HFFc6 (cell line): ENCODE data around the gene FRY. TPM values are rescaled to one million over a fixed set of nuclear protein-coding genes. Genes with fewer than 3 reads are reported as not detected.
A peak's percentile ranks its signal among the peaks of the same experiment; 100 is the strongest.

Source experiments
- DNase-seq: peaks from one replicate; pipeline ENCODE4 v3.0.0-alpha.2; 2018
- H3K27ac Mint-ChIP-seq: 2 replicates; pipeline ENCODE4 v1.8.0; 2020; ENCODE audit warnings: mild to moderate bottlenecking, mixed read lengths
- H3K27me3 Mint-ChIP-seq: 2 replicates; pipeline ENCODE4 v1.8.0; 2021; ENCODE audit warnings: mild to moderate bottlenecking, moderate library complexity, mixed read lengths; ENCODE audit not compliant: insufficient read depth
- H3K36me3 Mint-ChIP-seq: 2 replicates; pipeline ENCODE4 v1.8.0; 2021; ENCODE audit warnings: low read depth, mixed read lengths
- H3K4me1 Mint-ChIP-seq: 2 replicates; pipeline ENCODE4 v1.8.0; 2020; ENCODE audit warnings: low read depth, mixed read lengths
- H3K4me3 Mint-ChIP-seq: 2 replicates; pipeline ENCODE4 v1.8.0; 2020; ENCODE audit warnings: mild to moderate bottlenecking, moderate library complexity, mixed read lengths
- H3K9me3 Mint-ChIP-seq: 2 replicates; pipeline ENCODE4 v1.8.0; 2020; ENCODE audit warnings: mild to moderate bottlenecking, mixed read lengths
- CTCF ChIP-seq: fragments of 200-600 bp; sonication (generic); IDR thresholded peaks from 2 replicates; pipeline ENCODE4 v1.5.0; 2021; ENCODE audit warnings: antibody characterized with exemption, mild to moderate bottlenecking
- total RNA-seq, 6 experiments: library from RNA; stranded (reverse); fragmentation: NEBNext Ultra II Directional; extraction: Animal tissue kit (Norgen Biotek cat#: 25700); gene quantifications; 2 replicates in 1 of 6; 3 replicates in 5 of 6; pipeline ENCODE4 v1.2.3, GENCODE V29; 2021

Gene FRY
- total RNA-seq, 6 experiments from 2014 or later: 12.3 to 19.2 (median 13.8) TPM

DNA sequence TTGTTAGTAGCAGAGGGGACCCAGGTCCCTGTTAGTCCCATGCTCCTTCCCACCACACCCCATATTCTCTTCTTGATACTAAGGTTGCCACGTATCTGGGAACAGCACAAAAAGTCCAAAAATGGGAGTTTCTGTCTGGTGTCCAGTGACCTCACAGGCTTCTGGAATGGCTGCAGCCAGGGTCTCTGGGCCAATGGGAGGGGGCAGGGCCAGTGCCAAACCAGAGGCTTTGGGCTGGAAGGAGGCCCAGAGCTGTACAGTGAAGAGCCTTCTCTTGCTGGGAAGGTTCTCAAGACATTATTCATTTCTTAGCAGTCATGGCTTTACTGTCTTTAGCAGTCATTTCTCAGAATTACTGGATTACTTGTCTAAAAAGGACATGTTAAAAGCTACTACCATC is 119.2 kb downstream of the FRY start:
- TF ChIP-seq CTCF: no peak
- Mint-ChIP-seq H3K27ac (peak overlapping the region; percentile 73), H3K4me1 (peaks cover 59% of the 10 kb centered on the region), H3K4me3 (no peak overlapping the region), H3K27me3 (no peaks in the 10 kb centered on the region; the same call in 1 of the 2 replicates), H3K36me3 (peaks cover 25% of the 10 kb centered on the region), H3K9me3 (no peaks in the 10 kb centered on the region)
- peak; percentile 15 for DNase-seq

DNA sequence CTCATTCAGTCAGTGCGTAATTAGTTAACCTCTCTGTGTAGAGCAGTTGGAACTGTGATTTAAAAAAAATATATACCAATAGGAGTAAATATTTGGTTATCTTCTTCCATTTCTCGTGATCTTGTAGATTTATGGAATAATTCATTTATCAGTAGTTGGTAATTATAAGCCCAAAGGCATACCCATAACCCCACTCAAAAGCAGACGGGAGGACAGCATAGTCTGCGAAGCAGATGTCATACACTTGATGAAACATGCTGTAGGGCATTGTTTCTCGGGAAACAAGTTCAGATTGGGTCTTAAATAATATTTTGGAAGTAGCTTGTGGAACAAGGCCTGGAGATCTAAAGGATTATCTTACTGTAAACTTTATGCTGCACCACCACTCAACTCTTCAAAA is 119.7 kb downstream of the FRY start:
- H3K36me3 Mint-ChIP-seq: peaks cover 21% of the 10 kb centered on the region
- no peaks in the 10 kb centered on the region for H3K9me3 Mint-ChIP-seq
- H3K4me1 Mint-ChIP-seq: peaks cover 62% of the 10 kb centered on the region
- no peak overlapping the region for H3K4me3 Mint-ChIP-seq
- H3K27ac Mint-ChIP-seq: peak overlapping the region; percentile 73; the same call in 1 of the 2 replicates
- no peak for TF ChIP-seq CTCF
- no peaks in the 10 kb centered on the region; the same call in 1 of the 2 replicates for H3K27me3 Mint-ChIP-seq
- no peak for DNase-seq

DNA sequence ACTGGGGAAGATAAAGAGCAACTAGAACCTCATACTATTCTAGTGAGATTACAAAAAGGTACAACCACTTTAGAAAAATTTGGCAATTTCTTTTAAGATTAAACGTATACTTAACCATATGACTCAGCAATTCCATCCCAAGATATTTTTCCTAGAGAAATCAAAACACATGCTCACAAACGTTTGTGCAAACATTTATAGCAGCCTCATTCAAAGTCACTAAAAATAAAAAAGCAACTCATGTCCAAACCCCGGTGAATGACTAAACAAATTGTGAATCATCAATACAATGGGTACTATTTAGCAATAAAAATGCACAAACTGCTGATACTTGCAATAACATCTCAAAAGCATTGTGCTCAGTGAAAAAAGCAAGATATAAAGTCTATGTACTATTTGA is 121.5 kb downstream of the FRY start:
- Mint-ChIP-seq H3K27ac (peak overlapping the region; percentile 83), H3K9me3 (no peaks in the 10 kb centered on the region), H3K27me3 (no peaks in the 10 kb centered on the region; the same call in 1 of the 2 replicates), H3K4me1 (peaks cover 62% of the 10 kb centered on the region), H3K4me3 (peak overlapping the region; percentile 49), H3K36me3 (peaks cover 21% of the 10 kb centered on the region)
- no peak for TF ChIP-seq CTCF
- peak; percentile 90 for DNase-seq

DNA sequence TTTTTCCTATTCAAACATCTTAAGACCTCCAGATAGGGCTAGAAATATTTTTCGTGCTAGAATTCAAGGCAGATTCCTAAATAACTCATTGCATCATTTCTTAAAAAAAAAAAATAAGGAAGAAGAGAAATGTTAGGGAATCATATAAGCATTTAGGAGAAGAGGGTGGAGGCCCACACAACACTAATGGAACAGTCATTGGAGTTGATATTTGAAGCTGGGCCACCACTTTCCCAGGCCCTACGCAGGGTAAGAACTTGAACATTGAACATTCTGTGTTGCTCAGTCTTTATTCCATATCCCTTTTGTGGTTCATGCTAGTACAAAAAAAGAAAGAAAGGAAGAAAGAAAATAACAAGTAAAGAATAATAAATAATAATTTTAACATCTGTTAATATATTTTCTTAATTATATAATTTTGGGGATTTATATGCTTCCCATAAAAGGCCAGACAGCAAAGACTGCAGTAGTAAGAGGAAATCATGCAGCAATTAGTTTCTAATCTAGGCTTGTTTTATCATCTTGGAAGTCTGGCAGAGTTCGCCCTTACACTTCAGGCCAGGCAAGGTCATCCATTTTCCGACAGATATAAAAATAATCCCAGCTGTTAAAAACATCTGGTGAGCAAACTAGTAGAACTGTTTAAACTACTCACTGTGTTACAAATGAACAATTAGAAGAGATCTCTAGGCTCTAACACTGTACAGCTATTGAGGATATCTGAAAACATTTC is 127.7 kb downstream of the FRY start:
- H3K4me3 Mint-ChIP-seq: no peak overlapping the region
- peaks cover 18% of the 10 kb centered on the region for H3K36me3 Mint-ChIP-seq
- H3K27me3 Mint-ChIP-seq: no peaks in the 10 kb centered on the region; the same call in 1 of the 2 replicates
- H3K27ac Mint-ChIP-seq: no peak overlapping the region
- peaks cover 57% of the 10 kb centered on the region for H3K4me1 Mint-ChIP-seq
- H3K9me3 Mint-ChIP-seq: no peaks in the 10 kb centered on the region
- DNase-seq: no peak
- TF ChIP-seq CTCF: no peak

GRCh38 chr13:32162395-32163005 is 130.9 kb downstream of the FRY start:
- H3K4me3 Mint-ChIP-seq: no peak overlapping the region
- H3K36me3 Mint-ChIP-seq: peaks cover 10% of the 10 kb centered on the region
- TF ChIP-seq CTCF: no peak
- H3K9me3 Mint-ChIP-seq: no peaks in the 10 kb centered on the region
- H3K27ac Mint-ChIP-seq: no peak overlapping the region
- peaks cover 47% of the 10 kb centered on the region for H3K4me1 Mint-ChIP-seq
- no peak for DNase-seq
- no peaks in the 10 kb centered on the region; the same call in 1 of the 2 replicates for H3K27me3 Mint-ChIP-seq
